Natural killer cell (primary cell): ENCODE data around the gene MYO9A. TPM values are rescaled to one million over a fixed set of nuclear protein-coding genes. Genes with fewer than 3 reads are reported as not detected.

Source experiments
- ATAC-seq, 3 donors: fragments of 150-1000 bp in 2 of 3; fragments of 200-7000 bp in 1 of 3; cut with Tn5 transposase; 1 replicate in 1 of 3; 2 replicates in 2 of 3; pipeline ENCODE4 v1.10.0; 2021; ENCODE audit warnings: mild to moderate bottlenecking in 2 of 3, moderate library complexity in 2 of 3
- DNase-seq, 2 donors: peaks; one replicate each; pipeline versions ENCODE4 v3.0.0 to v3.0.0-alpha.2; 2013 to 2021; ENCODE audit warnings: mixed read lengths in 1 of 2
- H3K27ac ChIP-seq: one replicate; pipeline ENCODE4 v1.5.1; 2013; ENCODE audit warnings: mild to moderate bottlenecking, low read length
- H3K27me3 ChIP-seq: one replicate; pipeline ENCODE4 v1.6.1; 2013; ENCODE audit warnings: low read length; ENCODE audit not compliant: control insufficient read depth, insufficient read depth
- H3K36me3 ChIP-seq: one replicate; pipeline ENCODE4 v1.6.1; 2013; ENCODE audit warnings: low read length; ENCODE audit not compliant: control insufficient read depth, insufficient read depth
- H3K4me1 ChIP-seq: one replicate; pipeline ENCODE4 v1.6.1; 2013; ENCODE audit warnings: low read length; ENCODE audit not compliant: control insufficient read depth, insufficient read depth
- H3K4me3 ChIP-seq: one replicate; pipeline ENCODE4 v1.5.1; 2013; ENCODE audit warnings: low read length
- H3K9me3 ChIP-seq: one replicate; pipeline ENCODE4 v1.6.1; 2013; ENCODE audit warnings: low read length; ENCODE audit not compliant: control insufficient read depth, insufficient read depth
- H3K27ac Mint-ChIP-seq, 2 donors: one replicate each; pipeline ENCODE4 v1.8.0; 2022; ENCODE audit warnings: mild to moderate bottlenecking in 2 of 2, mixed read lengths in 2 of 2, moderate library complexity in 1 of 2
- H3K27me3 Mint-ChIP-seq, 2 donors: one replicate each; pipeline ENCODE4 v1.8.0; 2022; ENCODE audit warnings: low read depth in 2 of 2, mixed read lengths in 2 of 2
- H3K36me3 Mint-ChIP-seq: one replicate; pipeline ENCODE4 v1.8.0; 2022; ENCODE audit warnings: mixed read lengths
- H3K4me1 Mint-ChIP-seq, 2 donors: one replicate each; pipeline ENCODE4 v1.8.0; 2022; ENCODE audit warnings: mixed read lengths in 2 of 2
- H3K4me3 Mint-ChIP-seq: one replicate; pipeline ENCODE4 v1.8.0; 2022; ENCODE audit warnings: mild to moderate bottlenecking, moderate library complexity, mixed read lengths
- H3K9me3 Mint-ChIP-seq, 2 donors: one replicate each; pipeline ENCODE4 v1.8.0; 2022; ENCODE audit warnings: mixed read lengths in 2 of 2
- WGBS: methylation state at CpG from one replicate; pipeline ENCODE4 v1.1.7; 2013; ENCODE audit warnings: missing lambda C conversion rate; ENCODE audit not compliant: insufficient coverage; 5-methylcytosine and 5-hydroxymethylcytosine counted together
- intact Hi-C: fragments of 100-400 bp; cut with micrococcal nuclease; formaldehyde crosslinking; loops from one replicate; pipeline ENCODE4 v1.14.2; 2022
- total RNA-seq, 4 donors: library from RNA; stranded (reverse); fragments of 120-200 nt in 1 of 4; gene quantifications; one replicate each; pipeline versions ENCODE4 v1.2.3 to v1.2.4, GENCODE V29; 2013 to 2022
- TF ChIP-seq, protein P1 (sequence below): fragments of 200-600 bp; IDR thresholded peaks from one replicate; pipeline ENCODE4 v1.8.0; 2022; ENCODE audit warnings: antibody characterized with exemption

The MYO9A gene
- total RNA-seq, 3 donors from 2014 or later (not counting 1 experiment from before 2014, with no cell fraction given): 36.3 to 40.4 (median 37.3) TPM

DNA sequence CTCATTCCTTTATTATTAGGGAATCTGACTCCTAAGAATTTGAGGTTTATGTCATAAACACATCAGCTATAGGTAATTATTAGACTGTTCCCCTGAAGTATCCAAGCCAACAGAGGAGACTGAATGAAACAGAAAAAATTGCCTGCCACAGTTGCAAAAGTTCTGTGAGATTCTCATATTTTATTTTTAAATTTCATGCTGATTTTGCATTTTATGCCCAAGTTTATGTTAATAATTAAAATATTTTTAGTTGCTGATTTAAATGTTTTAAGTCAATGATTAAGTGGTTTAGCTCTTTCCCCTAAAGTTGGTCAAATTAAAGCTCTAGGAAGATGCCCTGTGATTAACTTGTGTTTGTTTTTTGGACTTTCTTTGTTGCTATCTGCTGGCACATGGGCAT, 10.4 kb upstream of the MYO9A start:
- no peak overlapping the region for H3K4me3 ChIP-seq
- intact Hi-C loops: no loop called here
- TF ChIP-seq, protein P1, sequence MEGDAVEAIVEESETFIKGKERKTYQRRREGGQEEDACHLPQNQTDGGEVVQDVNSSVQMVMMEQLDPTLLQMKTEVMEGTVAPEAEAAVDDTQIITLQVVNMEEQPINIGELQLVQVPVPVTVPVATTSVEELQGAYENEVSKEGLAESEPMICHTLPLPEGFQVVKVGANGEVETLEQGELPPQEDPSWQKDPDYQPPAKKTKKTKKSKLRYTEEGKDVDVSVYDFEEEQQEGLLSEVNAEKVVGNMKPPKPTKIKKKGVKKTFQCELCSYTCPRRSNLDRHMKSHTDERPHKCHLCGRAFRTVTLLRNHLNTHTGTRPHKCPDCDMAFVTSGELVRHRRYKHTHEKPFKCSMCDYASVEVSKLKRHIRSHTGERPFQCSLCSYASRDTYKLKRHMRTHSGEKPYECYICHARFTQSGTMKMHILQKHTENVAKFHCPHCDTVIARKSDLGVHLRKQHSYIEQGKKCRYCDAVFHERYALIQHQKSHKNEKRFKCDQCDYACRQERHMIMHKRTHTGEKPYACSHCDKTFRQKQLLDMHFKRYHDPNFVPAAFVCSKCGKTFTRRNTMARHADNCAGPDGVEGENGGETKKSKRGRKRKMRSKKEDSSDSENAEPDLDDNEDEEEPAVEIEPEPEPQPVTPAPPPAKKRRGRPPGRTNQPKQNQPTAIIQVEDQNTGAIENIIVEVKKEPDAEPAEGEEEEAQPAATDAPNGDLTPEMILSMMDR: no peak
- H3K4me1 ChIP-seq: no peaks in the 10 kb centered on the region
- no peak for DNase-seq
- Mint-ChIP-seq H3K27me3 (peaks cover 4% of the 10 kb centered on the region in 2 donors), H3K9me3 (no peaks in the 10 kb centered on the region), H3K36me3 (no peaks in the 10 kb centered on the region), H3K4me1 (no peaks in the 10 kb centered on the region), H3K4me3 (no peak overlapping the region), H3K27ac (no peak overlapping the region)
- no peaks in the 10 kb centered on the region for H3K36me3 ChIP-seq
- H3K27me3 ChIP-seq: no peaks in the 10 kb centered on the region
- ATAC-seq: no peak
- H3K27ac ChIP-seq: no peak overlapping the region
- H3K9me3 ChIP-seq: no peaks in the 10 kb centered on the region

DNA sequence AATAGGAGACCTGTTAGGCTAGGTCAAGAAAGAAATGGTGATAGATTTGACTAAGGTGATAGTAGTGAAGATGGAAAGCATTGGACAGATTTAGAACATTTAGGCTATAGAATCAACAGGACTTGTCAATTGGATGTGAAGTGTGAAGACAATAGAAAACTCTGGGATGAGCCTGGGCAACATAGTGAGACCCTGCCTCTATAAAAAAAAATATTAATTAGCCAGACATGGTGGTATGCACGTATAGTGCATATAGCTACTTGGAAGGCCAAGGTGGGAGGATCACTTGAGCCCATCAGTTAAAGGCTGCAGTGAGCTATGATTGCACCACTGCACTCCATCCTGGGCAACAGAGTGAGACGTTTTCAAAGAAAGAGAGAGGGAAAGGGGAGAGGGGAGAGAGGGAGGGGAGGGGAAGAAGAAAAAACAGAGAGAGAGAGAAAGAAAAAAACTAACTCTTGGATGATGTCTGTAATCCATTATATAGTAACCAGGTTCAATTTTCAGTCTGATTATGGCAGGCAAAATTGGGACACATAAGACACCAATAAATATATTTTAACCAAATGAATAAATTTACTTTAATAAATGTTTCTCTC, 9.9 kb upstream of the MYO9A start:
- H3K4me3 Mint-ChIP-seq: no peak overlapping the region
- no peak for ATAC-seq
- TF ChIP-seq, protein P1: no peak
- Histone ChIP-seq H3K9me3 (no peaks in the 10 kb centered on the region), H3K36me3 (no peaks in the 10 kb centered on the region), H3K4me3 (no peak overlapping the region), H3K27ac (no peak overlapping the region), H3K4me1 (no peaks in the 10 kb centered on the region), H3K27me3 (no peaks in the 10 kb centered on the region)
- H3K27ac Mint-ChIP-seq: no peak overlapping the region
- intact Hi-C loops: no loop called here
- H3K27me3 Mint-ChIP-seq: no peaks in the 10 kb centered on the region
- 70% methylated on average over 2 of the region's 2 CpGs for WGBS
- H3K36me3 Mint-ChIP-seq: no peaks in the 10 kb centered on the region
- H3K9me3 Mint-ChIP-seq: no peaks in the 10 kb centered on the region
- DNase-seq: no peak
- H3K4me1 Mint-ChIP-seq: no peaks in the 10 kb centered on the region

DNA sequence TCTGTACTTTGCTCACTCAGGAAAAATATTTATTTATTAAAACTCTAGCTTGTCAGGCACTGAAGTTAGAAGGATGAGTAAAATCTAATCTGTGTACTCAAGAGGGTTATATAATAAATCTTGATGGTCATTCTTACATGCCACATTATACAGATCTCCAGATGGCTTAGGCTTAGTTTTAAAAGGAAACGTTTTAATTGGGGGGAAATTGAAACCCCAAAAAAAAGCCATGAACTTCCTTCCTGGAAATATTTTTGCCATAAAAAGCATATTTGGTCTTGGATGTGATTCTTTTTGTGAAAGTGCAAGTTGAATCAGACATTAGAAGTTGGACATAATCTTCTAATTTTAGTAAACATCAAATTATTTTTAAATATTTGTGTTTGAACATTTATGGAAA, 6.3 kb upstream of the MYO9A start:
- no peaks in the 10 kb centered on the region for H3K9me3 Mint-ChIP-seq
- no peaks in the 10 kb centered on the region for H3K36me3 Mint-ChIP-seq
- Histone ChIP-seq H3K9me3 (no peaks in the 10 kb centered on the region), H3K4me1 (no peaks in the 10 kb centered on the region), H3K36me3 (no peaks in the 10 kb centered on the region), H3K27me3 (no peaks in the 10 kb centered on the region), H3K27ac (no peak overlapping the region), H3K4me3 (no peak overlapping the region)
- no peak overlapping the region for H3K4me3 Mint-ChIP-seq
- WGBS: no CpG with 5 or more reads among the region's 1 CpG
- H3K4me1 Mint-ChIP-seq: peaks cover 0 to 2% of the 10 kb centered on the region in 2 donors
- H3K27me3 Mint-ChIP-seq: no peaks in the 10 kb centered on the region
- DNase-seq (no peak), ATAC-seq (no peak)
- no peak overlapping the region for H3K27ac Mint-ChIP-seq
- TF ChIP-seq, protein P1: no peak
- intact Hi-C loops: no loop called here

DNA sequence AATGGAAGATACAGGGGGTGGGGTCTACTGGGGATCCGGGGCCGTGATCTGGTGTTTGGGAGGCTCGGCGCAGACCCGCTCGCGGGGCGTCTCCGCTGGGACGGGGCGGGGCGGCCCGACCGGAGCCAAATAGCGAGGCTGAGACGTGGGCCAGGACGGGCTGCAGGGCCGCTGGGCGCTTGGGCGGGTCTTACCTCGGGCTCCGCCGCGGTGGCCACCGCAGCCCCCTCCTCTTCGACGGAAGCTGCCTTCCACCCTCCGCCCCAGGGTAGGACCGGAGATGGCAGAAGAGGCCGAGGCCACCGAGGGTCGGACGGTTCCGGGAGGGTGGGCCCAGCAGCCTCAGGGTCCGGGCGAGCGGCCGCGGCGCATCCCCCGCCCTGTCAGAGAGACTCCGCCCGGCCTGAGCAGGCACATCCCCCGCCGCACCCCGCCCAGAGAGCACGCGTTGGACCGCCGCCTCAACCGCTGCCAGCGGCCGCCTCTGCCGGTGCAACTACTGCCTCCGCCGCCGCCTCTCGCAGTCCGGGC, 399 bp downstream of the MYO9A start:
- no peaks in the 10 kb centered on the region for H3K27me3 Mint-ChIP-seq
- TF ChIP-seq, protein P1: no peak
- WGBS: under 1% methylated on average over 59 of the region's 59 CpGs
- H3K27me3 ChIP-seq: no peaks in the 10 kb centered on the region
- H3K4me3 ChIP-seq: peak overlapping the region; percentile 80
- no peaks in the 10 kb centered on the region for H3K36me3 Mint-ChIP-seq
- no peaks in the 10 kb centered on the region for H3K9me3 ChIP-seq
- no peaks in the 10 kb centered on the region for H3K36me3 ChIP-seq
- H3K4me1 Mint-ChIP-seq: peaks cover 26 to 32% of the 10 kb centered on the region in 2 donors
- peak overlapping the region; percentile 72 for H3K27ac ChIP-seq
- DNase-seq: peak in 1 of 2 donors; percentile 74
- H3K4me3 Mint-ChIP-seq: peak overlapping the region; percentile 96
- intact Hi-C loops: loop anchor here (1.0 to 5.0 kb wide), 2 partner anchors 155 to 665 kb away; partner anchors contain the start of genes ADPGK and PARP6
- H3K4me1 ChIP-seq: peaks cover 14% of the 10 kb centered on the region
- peak overlapping the region; percentile 93 to 96 for H3K27ac Mint-ChIP-seq
- ATAC-seq: peak; percentile 52 to 70 (median 62)
- no peaks in the 10 kb centered on the region for H3K9me3 Mint-ChIP-seq
